HepG2 (cell line): ENCODE data around the gene RNF4. TPM values are rescaled to one million over a fixed set of nuclear protein-coding genes. Genes with fewer than 3 reads are reported as not detected.

Experiments
- ATAC-seq: fragments of 200-7000 bp; cut with Tn5 transposase; 3 replicates; pipeline ENCODE4 v1.9.1; 2020; ENCODE audit warnings: mild to moderate bottlenecking, moderate library complexity
- BruUV-seq: library from RNA; stranded (reverse); fragments of 400-500 nt; replicated peaks from 2 replicates; lab custom pipeline; 2021; lab: Mats Ljungman, UMichigan
- CTCF ChIA-PET: fragments of 300-600 bp; formaldehyde crosslinking; extraction: SDS; loops from one replicate; lab custom pipeline; 2021; ENCODE audit warnings: low total read pairs, inconsistent platforms, low intra/inter-chr PET ratio; lab: Yijun Ruan, JAX
- POLR2A ChIA-PET: fragments of 350-600 bp; sonication (Branson Sonifier 250); formaldehyde crosslinking; loops from one replicate; lab custom pipeline; 2020; ENCODE audit warnings: antibody characterized with exemption, inconsistent platforms; lab: Yijun Ruan, JAX
- DNase-seq: peaks from one replicate; pipeline ENCODE4 v3.0.0-alpha.2; 2015; ENCODE audit warnings: low spot score
- FAIRE-seq: peaks from 3 replicates; lab custom pipeline; 2011; peaks lifted over from hg19 to GRCh38; lab: Jason Lieb, UNC
- H2AFZ ChIP-seq: one replicate; pipeline ENCODE4 v1.6.1; 2011; ENCODE audit warnings: low read length, inconsistent platforms
- H3K27ac ChIP-seq: fragments of 300-600 bp; 3 replicates; pipeline ENCODE4 v1.8.0; 2011; ENCODE audit warnings: mixed run types, mild to moderate bottlenecking, mixed read lengths, low read length, inconsistent platforms; ENCODE audit not compliant: insufficient read depth; ENCODE audit errors: extremely low read length
- H3K27me3 ChIP-seq, 2 experiments: fragments of 200-600 bp in 1 of 2; 2 replicates in 1 of 2; 3 replicates in 1 of 2; pipeline versions ENCODE4 v1.6.0 to v1.8.0; 2011; ENCODE audit warnings: low read length in 2 of 2, mild to moderate bottlenecking in 2 of 2, moderate library complexity in 2 of 2, inconsistent platforms in 1 of 2; ENCODE audit not compliant: insufficient read depth in 2 of 2, control insufficient read depth in 1 of 2
- H3K36me3 ChIP-seq, 2 experiments: fragments of 200-600 bp in 1 of 2; replicated peaks in 1 of 2; 2 replicates in 1 of 2; 3 replicates in 1 of 2; pipeline versions ENCODE4 v1.5.1 to v1.8.0; 2011; ENCODE audit warnings: low read length in 2 of 2, inconsistent platforms in 1 of 2; ENCODE audit not compliant: insufficient read depth in 2 of 2, control insufficient read depth in 1 of 2
- H3K4me1 ChIP-seq: 2 replicates; pipeline ENCODE4 v1.5.1; 2012; ENCODE audit warnings: low read length, inconsistent platforms; ENCODE audit not compliant: insufficient read depth
- H3K4me2 ChIP-seq: 2 replicates; pipeline ENCODE4 v1.6.0; 2011; ENCODE audit warnings: low read depth, low read length, inconsistent platforms
- H3K4me3 ChIP-seq, 3 experiments: fragments of 200-600 bp in 1 of 3; sonication (generic), shearing (Covaris generic) in 1 of 3; replicated peaks in 1 of 3; 2 replicates each; pipeline ENCODE4 v1.5.1; 2011 to 2016; ENCODE audit warnings: low read length in 3 of 3, inconsistent platforms in 2 of 3, low read depth in 2 of 3, mild to moderate bottlenecking in 2 of 3, control low read depth in 1 of 3, mixed read lengths in 1 of 3; ENCODE audit not compliant: insufficient read depth in 1 of 3
- H3K79me2 ChIP-seq: one replicate; pipeline ENCODE4 v1.6.1; 2011; ENCODE audit warnings: low read length, inconsistent platforms; ENCODE audit not compliant: insufficient read depth
- H3K9ac ChIP-seq: 2 replicates; pipeline ENCODE4 v1.6.0; 2011; ENCODE audit warnings: mild to moderate bottlenecking, low read depth, low read length, inconsistent platforms; ENCODE audit not compliant: insufficient read depth
- H3K9me3 ChIP-seq: 2 replicates; pipeline ENCODE4 v1.5.1; 2012; ENCODE audit warnings: mild to moderate bottlenecking, low read length
- H4K20me1 ChIP-seq: 2 replicates; pipeline ENCODE4 v1.6.0; 2011; ENCODE audit warnings: inconsistent platforms, mild to moderate bottlenecking, low read length, moderate library complexity; ENCODE audit not compliant: insufficient read depth
- CREM ChIP-seq, 2 experiments: sonication (generic) in 1 of 2; formaldehyde crosslinking in 1 of 2; IDR thresholded peaks; 2 replicates each; pipeline versions ENCODE4 v1.4.0 to v1.6.1; 2016 to 2020; ENCODE audit warnings: antibody characterized with exemption in 1 of 2, mild to moderate bottlenecking in 1 of 2, missing genetic modification reagents in 1 of 2
- HNRNPL ChIP-seq: fragments of 200-400 bp; formaldehyde crosslinking; IDR thresholded peaks from 2 replicates; pipeline ENCODE4 v1.6.1; 2017; ENCODE audit warnings: mild to moderate bottlenecking, low read depth, low read length
- KLF9 ChIP-seq: IDR thresholded peaks from 2 replicates; pipeline ENCODE4 v1.6.1; 2016; ENCODE audit warnings: low read depth
- NFE2L2 ChIP-seq: fragments of 150-350 bp; IDR thresholded peaks from 2 replicates; pipeline ENCODE4 v1.6.1; 2014; ENCODE audit warnings: low read length
- YY1 ChIP-seq: IDR thresholded peaks from 2 replicates; pipeline ENCODE4 v1.6.1; 2011; ENCODE audit warnings: low read length, low read depth, moderate library complexity, mild to moderate bottlenecking; ENCODE audit not compliant: insufficient read depth, insufficient replicate concordance
- ZFX ChIP-seq: sonication (generic); formaldehyde crosslinking; IDR thresholded peaks from 2 replicates; pipeline ENCODE4 v1.4.0; 2020; ENCODE audit warnings: mild to moderate bottlenecking, low read depth, missing genetic modification reagents, moderate library complexity
- ZNF225 ChIP-seq: sonication (generic); formaldehyde crosslinking; IDR thresholded peaks from 2 replicates; pipeline ENCODE4 v1.4.0; 2020; ENCODE audit warnings: mild to moderate bottlenecking, missing genetic modification reagents
- ZNF292 ChIP-seq: sonication (generic); formaldehyde crosslinking; IDR thresholded peaks from 2 replicates; pipeline ENCODE4 v1.8.1; 2022; ENCODE audit warnings: mild to moderate bottlenecking, low read depth, missing genetic modification reagents, borderline replicate concordance
- ZNF556 ChIP-seq: sonication (generic); formaldehyde crosslinking; IDR thresholded peaks from 2 replicates; pipeline ENCODE4 v1.4.0; 2020; ENCODE audit warnings: mild to moderate bottlenecking, missing genetic modification reagents, borderline replicate concordance
- ZSCAN22 ChIP-seq: sonication (generic); formaldehyde crosslinking; IDR thresholded peaks from 2 replicates; pipeline ENCODE4 v1.4.0; 2020; ENCODE audit warnings: mild to moderate bottlenecking, missing genetic modification reagents
- WGBS: methylation state at CpG from one replicate; pipeline ENCODE4 v1.1.6; 2017; ENCODE audit warnings: low lambda C conversion rate; 5-methylcytosine and 5-hydroxymethylcytosine counted together
- in situ Hi-C: cut with HindIII; loops from 2 replicates; pipeline ENCODE4 v1.10.0; 2017; ENCODE audit warnings: low pct_unique_long_range_greater_than_20kb; ENCODE audit not compliant: extremely low pct_ligation_motif_present
- intact Hi-C: fragments of 100-400 bp; cut with micrococcal nuclease; formaldehyde crosslinking; loops from one replicate; pipeline ENCODE4 v1.10.0; 2022; ENCODE audit not compliant: unreplicated experiment
- polyA plus RNA-seq, 8 experiments: library from polyadenylated mRNA; depleted of rRNA in 3 of 8; stranded (reverse) in 7 of 8; unstranded in 1 of 8; fragments of >200 nt; fragmentation: Illumina TruSeq in 4 of 8; extraction: Trizol in 4 of 8; gene quantifications; 2 replicates each; pipeline versions ENCODE4 v1.2.1 to v1.2.3, GENCODE V29; 2011 to 2016; ENCODE audit warnings: low read depth in 4 of 8, missing spikeins in 1 of 8, mixed read lengths in 1 of 8; ENCODE audit not compliant: insufficient read depth in 1 of 8
- total RNA-seq, 5 experiments: library from RNA; depleted of rRNA; stranded (reverse); fragments of >200 nt; fragmentation: Illumina TruSeq; extraction: Trizol; gene quantifications; 2 replicates each; pipeline ENCODE4 v1.2.3, GENCODE V29; 2016; ENCODE audit warnings: low read depth in 1 of 5
- TF ChIP-seq, protein P1 (sequence below): IDR thresholded peaks from 2 replicates; pipeline ENCODE4 v1.4.0; 2020; ENCODE audit warnings: mild to moderate bottlenecking, missing genetic modification reagents
- TF ChIP-seq, protein P2 (sequence below): sonication (generic); formaldehyde crosslinking; IDR thresholded peaks from 2 replicates; pipeline ENCODE4 v1.8.1; 2023; ENCODE audit warnings: missing genetic modification reagents, inconsistent platforms, borderline replicate concordance
- TF ChIP-seq, protein P3 (sequence below): sonication (generic); formaldehyde crosslinking; IDR thresholded peaks from 2 replicates; pipeline ENCODE4 v1.5.1; 2020; ENCODE audit warnings: mild to moderate bottlenecking, missing genetic modification reagents, moderate library complexity

Gene RNF4
- total and polyA plus RNA-seq, 2 of the 13 experiments (the other 11 are each of a cell fraction or from before 2014, with no cell fraction given) = 38.1 to 45.1 TPM

DNA sequence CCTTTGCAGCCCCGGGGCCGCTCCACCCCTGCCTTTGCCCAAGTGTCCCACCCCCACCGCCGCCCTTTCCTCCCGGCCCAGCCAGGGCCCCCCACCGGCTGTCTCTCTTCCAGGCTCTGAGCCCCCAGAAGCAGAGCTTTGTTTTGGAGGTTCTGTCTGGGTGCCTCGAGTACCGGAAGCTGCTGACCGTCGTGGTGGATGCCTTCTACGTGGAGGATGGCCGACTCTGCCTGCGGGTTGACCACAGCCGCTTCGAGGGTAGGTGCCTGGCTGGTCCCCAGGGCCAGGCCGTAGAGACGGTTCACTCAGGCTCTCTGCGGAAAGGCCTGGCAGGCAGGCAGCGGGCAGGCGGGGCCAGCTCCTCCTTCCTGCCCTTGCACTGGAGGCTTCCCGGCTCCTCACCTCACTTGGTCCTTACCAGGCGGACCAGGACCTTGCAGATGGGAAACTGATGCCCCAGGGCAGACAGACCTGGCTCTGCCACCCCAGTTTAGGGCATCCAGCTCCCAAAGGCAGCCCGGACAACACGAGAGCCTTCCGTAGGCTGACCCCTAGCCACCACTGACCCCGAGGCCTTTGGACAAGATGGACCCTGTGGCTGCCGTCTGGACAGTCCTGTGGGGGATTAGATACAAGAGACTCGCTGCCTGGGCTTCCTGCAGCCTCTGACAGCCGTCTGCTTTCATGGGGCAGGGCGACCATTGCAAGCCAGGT lies 32.0 kb upstream of the RNF4 start:
- in situ Hi-C loops = no loop called here
- WGBS = 38% methylated on average over 14 of the region's 30 CpGs
- TF ChIP-seq, protein P1, sequence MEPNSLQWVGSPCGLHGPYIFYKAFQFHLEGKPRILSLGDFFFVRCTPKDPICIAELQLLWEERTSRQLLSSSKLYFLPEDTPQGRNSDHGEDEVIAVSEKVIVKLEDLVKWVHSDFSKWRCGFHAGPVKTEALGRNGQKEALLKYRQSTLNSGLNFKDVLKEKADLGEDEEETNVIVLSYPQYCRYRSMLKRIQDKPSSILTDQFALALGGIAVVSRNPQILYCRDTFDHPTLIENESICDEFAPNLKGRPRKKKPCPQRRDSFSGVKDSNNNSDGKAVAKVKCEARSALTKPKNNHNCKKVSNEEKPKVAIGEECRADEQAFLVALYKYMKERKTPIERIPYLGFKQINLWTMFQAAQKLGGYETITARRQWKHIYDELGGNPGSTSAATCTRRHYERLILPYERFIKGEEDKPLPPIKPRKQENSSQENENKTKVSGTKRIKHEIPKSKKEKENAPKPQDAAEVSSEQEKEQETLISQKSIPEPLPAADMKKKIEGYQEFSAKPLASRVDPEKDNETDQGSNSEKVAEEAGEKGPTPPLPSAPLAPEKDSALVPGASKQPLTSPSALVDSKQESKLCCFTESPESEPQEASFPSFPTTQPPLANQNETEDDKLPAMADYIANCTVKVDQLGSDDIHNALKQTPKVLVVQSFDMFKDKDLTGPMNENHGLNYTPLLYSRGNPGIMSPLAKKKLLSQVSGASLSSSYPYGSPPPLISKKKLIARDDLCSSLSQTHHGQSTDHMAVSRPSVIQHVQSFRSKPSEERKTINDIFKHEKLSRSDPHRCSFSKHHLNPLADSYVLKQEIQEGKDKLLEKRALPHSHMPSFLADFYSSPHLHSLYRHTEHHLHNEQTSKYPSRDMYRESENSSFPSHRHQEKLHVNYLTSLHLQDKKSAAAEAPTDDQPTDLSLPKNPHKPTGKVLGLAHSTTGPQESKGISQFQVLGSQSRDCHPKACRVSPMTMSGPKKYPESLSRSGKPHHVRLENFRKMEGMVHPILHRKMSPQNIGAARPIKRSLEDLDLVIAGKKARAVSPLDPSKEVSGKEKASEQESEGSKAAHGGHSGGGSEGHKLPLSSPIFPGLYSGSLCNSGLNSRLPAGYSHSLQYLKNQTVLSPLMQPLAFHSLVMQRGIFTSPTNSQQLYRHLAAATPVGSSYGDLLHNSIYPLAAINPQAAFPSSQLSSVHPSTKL (CRISPR knock-in tag) = no peak
- TF ChIP-seq CREM (IDR thresholded peaks at IDR 0.05) = no peak
- TF ChIP-seq CREM (CRISPR knock-in tag; IDR thresholded peaks at IDR 0.05) = no peak
- TF ChIP-seq ZFX (CRISPR knock-in tag) = 0 out of 2 replicates have a peak, but pooled peaks have one; percentile 28
- 0 out of 2 replicates have a peak, but pooled peaks have one; percentile 31 for TF ChIP-seq HNRNPL
- TF ChIP-seq, protein P2, sequence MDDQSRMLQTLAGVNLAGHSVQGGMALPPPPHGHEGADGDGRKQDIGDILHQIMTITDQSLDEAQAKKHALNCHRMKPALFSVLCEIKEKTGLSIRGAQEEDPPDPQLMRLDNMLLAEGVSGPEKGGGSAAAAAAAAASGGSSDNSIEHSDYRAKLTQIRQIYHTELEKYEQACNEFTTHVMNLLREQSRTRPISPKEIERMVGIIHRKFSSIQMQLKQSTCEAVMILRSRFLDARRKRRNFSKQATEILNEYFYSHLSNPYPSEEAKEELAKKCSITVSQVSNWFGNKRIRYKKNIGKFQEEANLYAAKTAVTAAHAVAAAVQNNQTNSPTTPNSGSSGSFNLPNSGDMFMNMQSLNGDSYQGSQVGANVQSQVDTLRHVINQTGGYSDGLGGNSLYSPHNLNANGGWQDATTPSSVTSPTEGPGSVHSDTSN (CRISPR knock-in tag) = no peak
- no peak for TF ChIP-seq KLF9 (CRISPR knock-in tag)
- TF ChIP-seq ZNF292 (CRISPR knock-in tag) = no peak
- TF ChIP-seq YY1 = no peak
- TF ChIP-seq NFE2L2 = no peak
- 0 out of 2 replicates have a peak, but pooled peaks have one; percentile 25 for TF ChIP-seq ZNF556 (CRISPR knock-in tag)
- TF ChIP-seq ZSCAN22 (CRISPR knock-in tag) = no peak
- TF ChIP-seq, protein P3, sequence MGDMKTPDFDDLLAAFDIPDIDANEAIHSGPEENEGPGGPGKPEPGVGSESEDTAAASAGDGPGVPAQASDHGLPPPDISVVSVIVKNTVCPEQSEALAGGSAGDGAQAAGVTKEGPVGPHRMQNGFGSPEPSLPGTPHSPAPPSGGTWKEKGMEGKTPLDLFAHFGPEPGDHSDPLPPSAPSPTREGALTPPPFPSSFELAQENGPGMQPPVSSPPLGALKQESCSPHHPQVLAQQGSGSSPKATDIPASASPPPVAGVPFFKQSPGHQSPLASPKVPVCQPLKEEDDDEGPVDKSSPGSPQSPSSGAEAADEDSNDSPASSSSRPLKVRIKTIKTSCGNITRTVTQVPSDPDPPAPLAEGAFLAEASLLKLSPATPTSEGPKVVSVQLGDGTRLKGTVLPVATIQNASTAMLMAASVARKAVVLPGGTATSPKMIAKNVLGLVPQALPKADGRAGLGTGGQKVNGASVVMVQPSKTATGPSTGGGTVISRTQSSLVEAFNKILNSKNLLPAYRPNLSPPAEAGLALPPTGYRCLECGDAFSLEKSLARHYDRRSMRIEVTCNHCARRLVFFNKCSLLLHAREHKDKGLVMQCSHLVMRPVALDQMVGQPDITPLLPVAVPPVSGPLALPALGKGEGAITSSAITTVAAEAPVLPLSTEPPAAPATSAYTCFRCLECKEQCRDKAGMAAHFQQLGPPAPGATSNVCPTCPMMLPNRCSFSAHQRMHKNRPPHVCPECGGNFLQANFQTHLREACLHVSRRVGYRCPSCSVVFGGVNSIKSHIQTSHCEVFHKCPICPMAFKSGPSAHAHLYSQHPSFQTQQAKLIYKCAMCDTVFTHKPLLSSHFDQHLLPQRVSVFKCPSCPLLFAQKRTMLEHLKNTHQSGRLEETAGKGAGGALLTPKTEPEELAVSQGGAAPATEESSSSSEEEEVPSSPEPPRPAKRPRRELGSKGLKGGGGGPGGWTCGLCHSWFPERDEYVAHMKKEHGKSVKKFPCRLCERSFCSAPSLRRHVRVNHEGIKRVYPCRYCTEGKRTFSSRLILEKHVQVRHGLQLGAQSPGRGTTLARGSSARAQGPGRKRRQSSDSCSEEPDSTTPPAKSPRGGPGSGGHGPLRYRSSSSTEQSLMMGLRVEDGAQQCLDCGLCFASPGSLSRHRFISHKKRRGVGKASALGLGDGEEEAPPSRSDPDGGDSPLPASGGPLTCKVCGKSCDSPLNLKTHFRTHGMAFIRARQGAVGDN (CRISPR knock-in tag) = peak; percentile 38; the same call in 1 of the 2 replicates
- no peak for TF ChIP-seq ZNF225 (CRISPR knock-in tag)

More for the DNA sequence above, 32.0 kb upstream of the RNF4 start:
- FAIRE-seq (no peak), DNase-seq (no peak), ATAC-seq (peak; percentile 28; the same call in 2 of the 3 replicates)
- H4K20me1 ChIP-seq = no peaks in the 10 kb centered on the region
- POLR2A ChIA-PET = no interaction called here
- peak overlapping the region in 1 of 3 experiments; percentile 50; a peak in 2 of 6 replicates for H3K4me3 ChIP-seq
- H3K4me1 ChIP-seq = peaks cover 30% of the 10 kb centered on the region
- H3K27ac ChIP-seq = no peak overlapping the region
- H3K9ac ChIP-seq = no peak overlapping the region
- intact Hi-C loops = no loop called here
- peaks cover 9 to 52% of the 10 kb centered on the region in 2 experiments; a peak in 4 of 5 replicates for H3K27me3 ChIP-seq
- CTCF ChIA-PET = no interaction called here
- no peaks in the 10 kb centered on the region for H3K36me3 ChIP-seq
- no peaks in the 10 kb centered on the region for H3K79me2 ChIP-seq
- no TSS peak for BruUV-seq
- H3K9me3 ChIP-seq = no peaks in the 10 kb centered on the region
- H3K4me2 ChIP-seq = peak overlapping the region; percentile 44
- H2AFZ ChIP-seq = no peak overlapping the region
